8988T (cell line): ENCODE results near the gene CRELD2.

ENCODE experiments used
- DNase-seq: peaks from one replicate; pipeline ENCODE4 v3.0.0; 2011

CRELD2 gene

DNA sequence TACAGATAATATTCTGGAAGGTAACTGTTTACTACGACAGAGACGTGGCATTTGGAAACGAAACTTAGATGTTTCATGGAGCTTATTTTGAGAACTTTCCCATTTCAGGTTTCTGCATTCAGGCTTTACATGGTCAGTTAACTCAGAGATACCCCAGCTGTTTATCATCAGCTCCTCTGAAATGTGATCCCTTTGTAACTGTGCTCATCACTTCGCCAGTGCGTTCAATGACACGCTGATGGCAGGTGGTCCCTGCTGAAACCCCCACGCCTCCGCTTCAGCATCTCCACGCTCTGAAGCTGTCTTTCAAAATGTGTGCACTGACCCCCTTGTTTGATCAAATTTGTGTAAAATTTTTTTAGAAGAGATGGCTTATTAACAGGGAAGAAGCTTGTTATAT, 30.7 kb upstream of the CRELD2 start:
- no peak for DNase-seq

DNA sequence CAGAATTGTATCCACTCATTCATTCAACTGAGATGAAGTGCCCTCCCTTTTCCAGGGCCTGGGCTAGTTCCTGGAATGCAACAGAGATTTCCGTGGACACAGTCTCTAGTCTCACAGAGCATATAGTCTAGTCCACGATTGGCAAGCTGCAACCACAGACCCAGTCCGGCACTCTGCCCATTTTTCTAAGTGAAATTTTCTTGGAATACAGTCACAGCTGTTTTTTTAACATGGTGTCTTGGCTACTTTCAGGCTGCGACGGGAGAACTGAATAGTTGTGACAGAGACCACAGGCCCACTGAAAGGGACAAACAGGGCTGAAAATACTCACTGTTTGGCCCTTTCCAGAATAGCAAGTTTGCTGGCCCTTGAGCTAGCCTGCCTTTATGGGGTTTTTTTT, 29.4 kb upstream of the CRELD2 start:
- no peak for DNase-seq

DNA sequence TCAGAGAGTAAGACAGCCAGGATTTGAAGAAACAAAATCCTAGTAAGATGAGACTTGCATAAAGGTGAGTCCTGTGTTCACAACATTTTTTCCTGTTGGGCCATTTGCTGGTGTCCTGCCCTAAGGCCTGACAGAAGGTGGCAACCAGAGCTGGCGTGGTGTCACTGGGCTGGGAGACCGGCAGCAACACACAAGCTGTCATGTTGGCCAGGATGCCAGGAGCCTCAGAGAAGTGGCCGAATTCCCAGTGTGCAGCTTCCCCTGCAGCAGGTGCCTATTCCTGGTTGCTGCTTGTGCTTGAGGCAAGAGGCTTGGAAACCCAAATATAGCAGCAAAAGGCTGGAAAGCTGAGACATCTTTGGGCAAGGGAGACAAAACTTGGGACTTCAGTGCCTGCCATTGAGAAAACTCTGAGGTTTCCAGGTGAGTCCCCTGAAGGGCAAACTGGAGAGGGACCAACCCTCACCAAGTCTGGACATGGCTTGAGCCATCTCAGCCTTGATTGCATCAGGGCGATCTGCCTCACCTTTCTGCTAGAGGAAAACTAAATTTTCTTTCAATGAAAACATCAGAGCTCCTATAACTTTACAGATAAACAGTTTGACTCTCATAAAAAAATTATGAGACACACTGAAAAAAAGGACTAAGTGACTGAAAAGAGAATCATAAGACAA, 26.1 kb upstream of the CRELD2 start:
- no peak for DNase-seq

DNA sequence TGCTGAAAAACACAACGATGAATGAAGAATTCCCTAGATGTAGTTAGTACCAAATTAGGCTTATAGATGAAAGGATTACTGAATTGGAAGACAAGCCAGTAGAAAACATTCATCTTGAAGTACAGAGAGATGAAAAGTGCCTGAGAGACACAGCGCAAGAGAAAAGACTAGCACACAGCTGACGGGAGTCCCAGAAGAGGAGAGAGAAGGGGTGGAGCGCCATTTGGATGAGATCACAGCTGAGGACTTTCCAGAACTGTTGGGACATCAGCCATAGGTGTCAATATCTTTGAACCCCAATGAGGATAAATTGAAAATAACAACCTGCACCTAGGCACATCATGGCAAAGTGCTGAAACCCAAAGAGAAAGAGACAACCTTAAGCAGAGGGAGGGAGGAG, 25.4 kb upstream of the CRELD2 start:
- DNase-seq = no peak

DNA sequence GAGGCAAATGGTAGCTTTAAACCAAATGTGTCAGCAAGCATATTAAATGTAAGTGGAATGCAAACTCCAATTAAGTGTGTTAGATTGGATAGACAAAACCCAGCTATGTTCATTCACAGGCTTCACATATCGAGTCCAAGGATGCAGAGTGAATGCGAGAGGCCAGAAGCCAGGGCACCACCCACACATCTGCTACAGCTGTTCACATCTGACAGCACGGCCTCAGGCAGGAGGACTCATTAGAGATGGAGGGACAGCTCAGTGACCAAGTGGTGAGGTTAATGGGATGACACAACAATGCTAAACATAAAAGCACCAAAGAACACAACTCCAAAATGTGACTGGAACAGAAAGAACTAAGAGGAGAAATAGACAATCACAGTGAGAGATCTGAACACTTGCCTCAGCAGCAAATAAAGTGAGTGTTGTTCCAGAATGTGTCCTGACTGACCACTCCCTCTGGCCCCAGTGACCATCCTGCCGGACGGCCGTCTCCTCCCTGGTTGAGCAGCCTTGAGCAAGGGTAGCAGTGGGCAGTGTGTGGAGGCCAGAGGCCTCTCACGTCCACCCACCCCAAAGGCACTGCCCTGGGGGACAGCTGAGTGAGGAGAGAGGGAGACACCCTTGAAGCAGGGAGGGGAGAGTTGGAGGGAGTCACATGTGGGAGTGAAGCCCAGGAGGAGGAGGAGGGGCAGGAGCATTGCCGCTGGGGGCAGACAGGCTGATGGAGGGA, 23.9 kb upstream of the CRELD2 start:
- no peak for DNase-seq

DNA sequence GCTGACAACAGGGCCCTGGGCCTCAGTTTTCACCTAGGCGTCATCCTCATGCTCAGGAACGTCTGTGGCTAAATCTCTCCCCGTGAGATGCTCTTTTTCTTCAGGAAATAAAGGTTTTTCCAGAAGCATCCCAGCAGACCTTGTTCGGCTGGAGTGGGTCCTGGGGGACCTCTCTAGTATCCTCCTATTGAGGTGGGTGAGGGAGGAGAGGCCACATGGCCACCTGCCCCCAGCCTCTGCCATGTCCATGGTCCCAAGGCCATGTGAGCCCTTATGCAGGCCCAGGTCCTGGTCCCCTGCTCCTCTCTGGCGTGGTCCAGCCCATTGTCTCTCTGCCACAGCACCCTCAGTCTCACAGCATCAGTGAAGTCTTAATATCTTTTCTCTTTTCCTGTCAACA, 22.2 kb upstream of the CRELD2 start:
- DNase-seq = no peak

DNA sequence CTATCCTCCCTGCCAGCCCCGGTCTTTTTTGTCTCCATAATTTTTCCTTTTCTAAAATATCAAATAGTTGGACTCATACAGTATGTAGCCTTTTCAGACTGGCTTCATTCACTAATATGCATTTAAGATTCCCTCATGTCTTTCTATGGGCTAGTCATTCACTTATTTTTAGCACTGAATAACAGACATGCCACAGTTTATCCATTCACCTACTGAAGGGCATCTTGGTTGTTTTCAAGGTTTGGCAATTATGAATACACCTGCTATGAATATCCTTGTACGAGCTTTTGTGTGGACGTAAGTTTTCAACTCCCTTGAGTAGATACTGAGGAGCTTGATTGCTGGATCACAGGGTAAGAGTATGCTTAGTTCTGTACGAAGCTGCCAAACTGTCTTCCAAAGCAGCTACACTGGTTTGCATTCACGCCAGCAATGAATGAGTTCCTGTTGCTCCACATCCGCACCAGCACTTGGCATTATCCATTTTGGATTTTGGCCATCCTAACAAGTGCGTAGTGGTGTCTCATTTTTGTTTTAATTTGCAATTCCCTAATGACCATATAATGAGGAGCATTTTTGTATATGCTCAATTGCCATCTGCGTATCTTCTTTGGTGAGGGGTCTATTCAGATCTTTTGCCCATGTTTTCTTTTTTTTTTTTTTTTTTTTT, 21.3 kb upstream of the CRELD2 start:
- no peak for DNase-seq

DNA sequence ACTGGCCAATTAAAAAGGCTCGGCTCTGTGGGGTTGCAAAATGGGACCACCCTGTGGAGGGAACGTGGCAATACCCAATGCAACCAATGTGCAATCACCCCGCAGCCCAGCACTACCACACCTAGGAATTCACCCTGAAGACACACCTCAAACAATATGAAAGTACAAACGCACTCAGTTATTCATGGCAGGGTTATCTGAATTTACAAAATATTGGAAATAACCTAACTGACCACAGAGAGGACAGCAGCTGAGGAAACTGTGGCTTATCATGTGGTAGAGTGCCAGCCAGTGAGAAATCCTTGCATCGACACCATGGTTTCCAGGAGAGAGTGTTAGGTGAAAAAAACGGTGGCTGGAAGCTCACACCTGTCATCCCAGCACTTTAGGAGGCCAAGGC, 18.9 kb upstream of the CRELD2 start:
- no peak for DNase-seq

DNA sequence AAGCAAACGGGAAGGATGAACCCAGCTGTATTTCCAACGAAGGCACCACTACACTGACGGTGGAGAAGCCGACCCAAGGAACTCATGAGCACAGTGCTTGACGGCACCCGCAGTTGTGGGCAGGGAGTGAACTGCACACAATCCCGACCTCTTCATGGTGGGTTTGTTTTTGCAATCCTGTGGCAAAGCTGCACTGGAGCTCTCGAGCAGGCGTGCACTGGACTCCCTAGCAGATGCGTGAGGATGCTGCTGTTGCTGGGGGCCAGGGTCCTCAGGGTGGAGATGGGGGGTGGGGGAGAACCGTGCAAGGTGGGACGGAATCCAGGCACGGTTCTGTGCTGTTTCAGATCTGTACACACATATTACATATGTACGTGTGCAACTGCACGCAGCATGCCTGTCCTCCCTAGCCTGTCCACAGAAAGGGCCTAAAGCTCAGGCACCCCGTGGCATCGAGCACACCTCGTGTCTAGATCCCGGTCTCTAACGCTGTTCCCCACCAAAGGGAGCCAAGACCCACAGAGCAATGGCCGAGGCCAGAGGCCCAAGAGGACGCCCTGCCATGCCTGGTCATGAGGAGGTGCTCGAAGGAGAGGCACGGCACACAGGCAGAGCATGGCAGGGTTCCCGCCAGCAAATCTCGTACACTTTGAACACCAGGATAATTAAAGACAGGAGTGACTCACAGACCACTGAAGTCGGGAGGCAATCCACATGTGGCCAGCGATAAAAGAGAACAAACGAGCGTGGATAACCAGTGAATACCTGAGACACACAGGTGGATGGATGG, 17.8 kb upstream of the CRELD2 start:
- DNase-seq = no peak

DNA sequence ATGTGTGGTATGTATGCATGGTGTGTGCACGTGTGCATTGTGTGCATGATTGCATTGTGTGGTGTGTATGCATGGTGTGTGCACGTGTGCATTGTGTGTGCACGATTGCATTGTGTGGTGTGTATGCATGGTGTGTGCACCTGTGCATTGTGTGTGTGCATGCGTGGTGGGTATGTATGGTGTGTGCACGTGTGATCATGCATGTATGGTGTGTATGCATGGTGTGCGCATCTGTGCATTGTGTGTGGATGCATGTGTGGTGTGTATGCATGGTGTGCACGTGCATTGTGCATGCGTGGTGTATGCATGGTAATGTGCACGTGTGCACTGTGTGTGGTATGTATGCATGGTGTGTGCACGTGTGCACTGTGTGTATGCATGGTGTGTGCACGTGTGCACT, 17.0 kb upstream of the CRELD2 start:
- DNase-seq = no peak

DNA sequence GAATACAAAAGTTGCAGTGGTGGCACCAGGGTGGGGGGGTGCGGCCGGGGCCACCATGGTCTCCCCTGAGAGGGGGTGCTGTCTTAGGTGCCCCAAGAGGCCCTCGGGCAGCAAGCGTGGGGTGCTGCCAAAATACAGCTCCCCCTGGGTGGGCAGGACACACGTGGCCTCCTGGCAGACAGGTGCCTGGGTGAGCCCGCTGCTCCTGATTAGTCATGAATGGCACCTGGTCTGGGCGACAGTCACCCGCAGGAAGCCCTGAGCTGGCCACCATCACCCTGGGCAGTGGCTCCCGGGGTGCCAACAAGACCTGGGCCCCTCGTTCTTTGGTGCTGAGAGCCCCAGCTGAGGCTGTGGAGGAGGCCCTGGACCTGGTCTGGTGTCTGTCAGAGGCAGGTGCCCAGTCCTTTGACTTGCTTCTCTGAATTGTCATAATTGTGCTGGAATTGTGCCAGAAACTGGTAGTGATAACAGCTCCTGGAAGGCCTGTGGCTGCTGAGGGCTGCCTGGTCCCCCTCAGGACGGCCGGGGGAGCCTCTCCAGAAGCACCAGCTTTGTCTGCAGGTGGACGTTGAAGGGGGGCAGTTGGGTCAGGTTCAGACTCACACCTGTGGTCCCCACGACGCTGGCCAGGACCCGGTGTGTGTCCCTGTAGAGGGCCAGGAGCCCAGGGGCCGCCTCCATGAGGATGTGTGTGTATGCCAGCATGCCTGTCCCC, 15.0 kb upstream of the CRELD2 start:
- no peak for DNase-seq

DNA sequence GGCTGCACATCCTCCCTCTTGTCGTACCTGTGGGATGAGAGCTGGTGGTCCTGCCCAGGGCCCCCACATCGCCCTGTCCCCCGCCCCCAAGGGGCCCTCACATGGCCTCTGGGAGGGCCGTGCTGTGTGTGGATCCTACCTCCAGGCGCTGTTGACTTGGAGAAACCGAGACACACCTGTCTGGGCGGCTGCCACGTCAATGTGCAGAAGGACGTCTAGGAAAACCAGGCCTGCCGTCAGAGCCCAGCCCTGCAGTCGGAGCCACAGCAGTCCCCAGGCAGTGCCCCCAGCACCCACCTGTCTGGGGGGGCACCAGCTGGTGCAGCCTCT, 14.4 kb upstream of the CRELD2 start:
- DNase-seq = no peak

DNA sequence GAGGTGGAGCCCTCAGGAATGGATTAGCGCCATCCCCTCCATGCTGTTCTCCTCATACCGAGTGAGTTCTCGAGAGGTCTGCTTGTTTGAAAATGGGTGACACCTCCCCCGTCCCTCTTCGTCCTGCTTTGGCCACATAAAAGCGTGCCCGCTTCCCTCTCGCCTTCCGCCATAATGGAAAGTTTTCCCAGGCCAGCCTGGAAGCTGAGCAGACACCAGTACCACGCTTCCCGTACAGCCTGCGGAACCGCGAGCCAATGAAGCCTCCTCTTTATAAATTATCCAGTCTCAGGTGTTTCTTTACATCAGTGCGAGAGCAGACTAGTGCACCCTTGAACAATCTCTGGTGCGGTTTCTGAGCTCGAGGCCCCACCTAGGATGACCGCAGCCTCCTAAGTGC, 13.0 kb upstream of the CRELD2 start:
- DNase-seq = no peak

DNA sequence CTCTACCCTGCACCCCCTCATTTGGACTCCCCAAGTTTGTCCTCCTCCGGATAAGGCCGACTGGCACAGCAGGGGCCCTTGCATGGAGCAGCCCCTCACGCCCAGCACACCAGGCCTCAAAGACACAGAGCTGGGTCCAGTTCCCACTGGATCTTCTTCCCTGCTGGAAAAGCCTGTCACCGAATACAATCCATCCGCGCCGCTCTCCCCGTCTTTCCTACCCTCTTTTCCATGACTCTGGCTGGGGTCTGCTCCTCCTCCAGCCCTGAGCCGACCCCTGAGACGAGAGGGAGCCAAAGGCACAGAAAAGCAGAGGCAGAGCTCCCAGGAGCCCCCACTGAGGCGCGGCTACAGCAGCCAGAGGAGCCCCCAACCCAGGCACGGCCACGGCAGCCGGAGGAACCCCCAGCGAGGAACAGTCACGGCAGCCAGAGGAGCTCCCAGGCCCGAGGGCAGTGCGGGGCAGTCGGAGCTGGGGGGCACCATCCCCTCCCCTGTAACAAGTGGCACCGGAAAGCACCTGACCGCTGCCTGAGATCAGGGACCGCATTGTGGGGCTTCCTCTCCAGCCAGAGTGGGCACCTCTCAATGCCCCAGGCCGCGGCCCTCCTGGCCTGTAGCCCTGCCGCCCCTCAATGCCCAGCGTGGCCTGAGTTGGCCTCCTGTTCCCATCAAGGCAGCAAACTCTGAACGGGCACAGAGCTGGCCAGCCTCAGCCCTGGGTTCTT, 12.2 kb upstream of the CRELD2 start:
- no peak for DNase-seq

DNA sequence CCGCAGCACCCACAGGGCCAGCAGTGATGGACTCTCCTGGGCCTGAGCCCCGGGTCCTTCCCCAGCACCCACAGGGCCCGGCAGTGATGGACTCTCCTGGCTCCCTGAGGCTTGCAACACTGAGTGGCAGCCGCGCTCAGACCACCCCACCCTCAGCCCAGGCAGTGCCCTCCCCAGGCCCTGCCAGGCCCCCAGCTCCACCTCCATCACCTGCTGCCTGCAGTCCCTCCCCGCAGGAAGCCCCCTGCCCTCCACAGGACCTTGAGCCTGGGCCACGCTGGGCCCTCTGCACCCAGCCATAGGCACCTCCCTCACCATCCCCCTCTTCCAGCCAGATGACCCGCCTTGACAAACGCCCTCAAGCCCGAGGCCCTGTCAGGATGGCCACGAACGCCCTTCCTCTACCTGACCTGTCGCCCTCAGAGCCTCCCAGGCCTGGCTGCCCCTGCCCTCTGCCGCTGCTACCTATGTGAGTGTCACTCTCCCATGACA, 11.6 kb upstream of the CRELD2 start:
- no peak for DNase-seq

DNA sequence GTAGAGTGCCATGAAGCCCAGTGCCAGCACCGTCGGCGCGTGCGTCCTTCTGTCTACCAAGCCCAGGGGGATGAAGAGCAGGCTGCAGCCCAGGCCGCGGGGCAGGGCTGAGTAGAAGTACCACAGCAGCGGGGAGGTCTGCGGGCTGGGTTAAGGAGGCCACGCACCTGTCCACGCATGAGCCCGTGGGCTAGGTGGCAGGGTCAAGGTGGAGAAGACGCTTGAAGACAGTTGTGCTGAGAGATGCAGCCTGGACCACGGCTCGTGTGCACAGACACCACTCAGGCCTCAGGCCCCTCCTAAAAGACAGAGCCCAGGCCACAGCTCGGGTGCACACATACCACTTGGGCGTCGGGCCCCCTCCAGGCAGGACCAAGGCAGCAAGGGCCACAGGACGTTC, 10.6 kb upstream of the CRELD2 start:
- no peak for DNase-seq

DNA sequence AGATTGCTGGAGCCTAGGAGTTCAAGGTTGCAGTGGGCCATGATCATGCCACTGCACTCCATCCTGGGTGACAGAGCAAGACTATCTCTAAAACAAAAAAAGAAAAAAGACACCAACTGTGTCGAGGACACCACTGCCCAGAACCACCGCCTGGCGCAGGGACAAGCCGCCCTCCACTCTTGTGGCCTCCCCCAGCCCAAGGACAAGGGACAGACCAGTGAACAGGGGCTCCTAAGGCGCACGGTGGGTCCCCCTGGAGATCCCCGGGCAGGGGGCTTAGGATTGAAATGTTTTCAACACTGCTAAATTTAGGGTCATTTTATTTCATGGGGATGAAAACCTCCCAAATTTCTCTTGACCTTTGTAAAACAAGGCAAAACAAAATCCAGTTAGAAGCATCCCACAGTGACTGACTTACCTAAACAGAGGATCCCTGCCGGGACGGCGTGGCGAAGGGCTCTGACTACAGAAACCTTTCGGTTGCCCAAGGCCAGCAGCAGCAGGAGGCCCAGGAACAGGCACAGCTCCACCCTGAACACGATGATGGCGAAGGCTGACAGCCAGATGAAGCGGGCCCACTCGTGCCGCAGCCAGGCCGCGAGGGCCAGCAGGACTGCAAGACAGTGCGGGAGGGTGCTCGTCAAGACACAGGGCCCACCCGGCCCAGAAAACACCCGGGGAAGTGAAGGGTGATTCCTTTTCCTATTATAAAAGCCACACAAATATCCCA, 8.8 kb upstream of the CRELD2 start:
- no peak for DNase-seq

DNA sequence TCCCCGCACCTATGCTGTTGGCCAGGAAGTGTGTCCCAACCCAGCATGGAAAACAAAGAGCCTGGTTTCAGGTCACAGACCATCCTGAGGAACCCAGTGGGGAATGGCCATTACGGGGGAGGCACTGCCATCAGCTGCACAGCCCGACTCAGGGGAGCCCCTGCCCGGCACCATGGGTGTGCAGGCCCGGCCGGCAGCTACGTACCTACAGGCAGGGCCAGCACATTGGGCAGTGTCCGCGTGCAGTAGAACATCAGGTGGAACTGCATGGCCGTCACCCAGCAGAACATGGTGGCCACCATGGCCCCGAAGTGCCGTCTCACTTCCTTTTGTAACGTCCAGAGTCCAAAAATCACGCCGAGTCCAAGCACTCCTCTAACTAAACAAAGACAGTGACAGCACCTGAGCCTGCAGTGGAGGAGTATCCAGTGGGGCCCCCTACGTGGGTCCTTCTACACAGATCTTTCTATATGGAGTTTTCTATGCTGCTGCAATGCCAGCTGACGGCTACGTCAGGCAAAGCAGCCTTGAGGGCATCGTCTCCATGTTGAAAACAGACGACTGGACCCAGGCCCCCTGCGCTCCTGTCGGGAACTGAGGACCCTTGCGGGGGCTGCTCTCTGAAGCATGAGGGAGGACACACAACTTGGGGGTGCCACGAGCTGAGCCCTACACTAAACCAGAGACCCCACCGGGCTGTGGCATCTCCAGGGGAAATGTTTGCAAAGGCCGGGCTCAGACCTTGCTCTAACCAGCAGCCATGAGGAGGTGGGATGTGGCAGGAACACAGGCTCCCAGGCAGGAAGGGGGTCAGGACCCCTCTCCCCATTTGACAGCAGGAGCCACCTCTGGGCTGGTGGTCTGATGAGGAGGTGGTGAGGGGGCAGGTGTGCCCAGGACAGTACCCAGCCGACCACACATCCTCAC, 7.9 kb upstream of the CRELD2 start:
- DNase-seq = no peak

DNA sequence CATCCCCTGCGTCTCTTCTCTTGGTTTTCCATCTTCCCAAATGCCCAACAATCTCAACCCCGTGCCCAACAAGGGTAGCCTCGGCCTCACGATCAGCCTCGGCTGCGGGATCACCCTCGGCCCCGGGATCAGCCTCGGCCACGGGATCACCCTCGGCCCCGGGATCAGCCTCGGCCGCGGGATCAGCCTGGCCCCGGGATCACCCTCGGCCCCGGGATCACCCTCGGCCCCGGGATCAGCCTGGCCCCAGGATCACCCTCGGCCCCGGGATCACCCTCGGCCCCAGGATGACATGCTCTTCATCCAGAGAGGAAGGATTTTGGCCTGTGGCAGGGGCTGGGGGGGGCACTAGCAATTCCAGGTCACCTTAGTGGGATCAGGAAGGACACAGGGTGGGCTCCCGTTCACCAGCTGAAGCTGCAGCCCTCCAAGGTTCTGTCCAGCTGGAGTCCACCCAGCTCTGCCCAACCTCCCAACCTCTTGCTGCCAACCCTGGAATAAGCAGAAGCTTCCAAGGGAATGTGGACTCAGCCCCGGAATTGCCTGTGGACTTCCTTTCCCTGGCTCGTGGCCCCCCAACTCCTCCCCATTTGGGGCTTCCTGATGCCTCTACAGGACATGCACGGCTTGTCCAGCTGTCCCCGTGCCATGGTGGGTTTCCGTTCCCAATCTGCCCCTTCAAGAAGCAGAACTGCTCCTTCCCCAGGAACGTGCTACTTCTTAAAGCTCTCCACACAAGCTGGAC, 6.4 kb upstream of the CRELD2 start:
- no peak for DNase-seq

DNA sequence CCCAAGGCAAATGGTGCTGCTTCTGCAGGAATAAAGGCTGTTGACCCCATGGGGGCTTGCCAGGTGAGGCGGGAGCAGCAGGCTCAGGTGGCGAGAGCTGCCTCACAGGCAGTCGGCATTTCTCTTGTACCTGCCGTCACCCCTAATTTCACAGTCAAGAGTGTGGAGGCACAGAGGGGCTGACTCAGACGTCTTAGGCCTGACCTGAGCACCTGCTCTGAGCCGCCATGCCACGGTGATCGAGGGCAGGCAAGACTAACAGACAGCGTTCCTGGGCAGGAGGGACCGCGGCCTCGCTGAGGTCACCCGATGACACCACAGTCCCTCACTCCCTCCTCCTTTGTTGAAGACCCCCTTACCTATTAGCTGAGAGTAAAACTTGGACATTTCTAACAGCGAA, 5.4 kb upstream of the CRELD2 start:
- DNase-seq = no peak
